Hepatocyte (in vitro differentiated cells): Measurements from ENCODE around the gene GJB5. TPM values are rescaled to one million over a fixed set of nuclear protein-coding genes. Genes with fewer than 3 reads are reported as not detected.

Experiments used
- DNase-seq: peaks from one replicate; pipeline ENCODE4 v3.0.0-alpha.2; 2016; ENCODE audit warnings: low spot score
- H2AFZ ChIP-seq: fragments of 200-600 bp; sonication (generic); 2 replicates; pipeline ENCODE4 v1.6.0; 2016; ENCODE audit warnings: antibody characterized with exemption, mild to moderate bottlenecking
- H3K27ac ChIP-seq: fragments of 200-600 bp; sonication (generic); 2 replicates; pipeline ENCODE4 v1.5.1; 2016; ENCODE audit warnings: mild to moderate bottlenecking
- H3K27me3 ChIP-seq: fragments of 200-600 bp; sonication (generic); 2 replicates; pipeline ENCODE4 v1.6.1; 2016
- H3K36me3 ChIP-seq: fragments of 200-600 bp; sonication (generic); replicated peaks from 2 replicates; pipeline ENCODE4 v1.5.1; 2016; ENCODE audit warnings: low read depth; ENCODE audit not compliant: insufficient read depth
- H3K4me1 ChIP-seq: fragments of 200-600 bp; sonication (generic); 2 replicates; pipeline ENCODE4 v1.5.1; 2016; ENCODE audit warnings: mild to moderate bottlenecking, moderate library complexity; ENCODE audit not compliant: insufficient read depth
- H3K4me2 ChIP-seq: fragments of 200-600 bp; sonication (generic); 2 replicates; pipeline ENCODE4 v1.6.0; 2016
- H3K4me3 ChIP-seq: fragments of 200-600 bp; sonication (generic); 2 replicates; pipeline ENCODE4 v1.5.1; 2016; ENCODE audit warnings: mild to moderate bottlenecking
- H3K79me2 ChIP-seq: fragments of 200-600 bp; sonication (generic); 2 replicates; pipeline ENCODE4 v1.6.0; 2017; ENCODE audit warnings: mild to moderate bottlenecking
- H3K9me2 ChIP-seq: fragments of 200-600 bp; sonication (generic); replicated peaks from 2 replicates; pipeline ENCODE4 v1.6.0; 2017; ENCODE audit warnings: mild to moderate bottlenecking; ENCODE audit not compliant: insufficient read depth
- H3K9me3 ChIP-seq: fragments of 200-600 bp; sonication (generic); 2 replicates; pipeline ENCODE4 v1.5.1; 2016; ENCODE audit warnings: low read depth, mild to moderate bottlenecking
- H4K20me1 ChIP-seq: fragments of 200-600 bp; sonication (generic); 2 replicates; pipeline ENCODE4 v1.6.0; 2016; ENCODE audit warnings: mild to moderate bottlenecking; ENCODE audit not compliant: insufficient read depth, poor library complexity, severe bottlenecking
- EZH2 ChIP-seq: fragments of 200-600 bp; sonication (generic); IDR thresholded peaks from 2 replicates; pipeline ENCODE4 v1.6.1; 2016; ENCODE audit warnings: antibody characterized with exemption, mild to moderate bottlenecking, borderline replicate concordance
- EZH2phosphoT487 ChIP-seq: fragments of 200-600 bp; sonication (generic); IDR thresholded peaks from one replicate; pipeline ENCODE4 v1.6.1; 2018; ENCODE audit warnings: antibody characterized with exemption, mild to moderate bottlenecking, low read depth, moderate library complexity; ENCODE audit not compliant: unreplicated experiment, severe bottlenecking
- WGBS: methylation state at CpG from one replicate; pipeline ENCODE4 v1.1.6; 2016; ENCODE audit warnings: low lambda C conversion rate; ENCODE audit errors: missing lambda C conversion rate; 5-methylcytosine and 5-hydroxymethylcytosine counted together
- polyA plus RNA-seq: library from polyadenylated mRNA; unstranded; fragments of >200 nt; fragmentation: Nextera tagmentation; extraction: Ambion mirVana; gene quantifications from 2 replicates; pipeline ENCODE4 v1.2.1, GENCODE V29; 2016
- total RNA-seq: library from RNA; depleted of rRNA; stranded (reverse); fragments of >200 nt; gene quantifications from 2 replicates; pipeline ENCODE4 v1.2.3, GENCODE V29; 2014
- TF ChIP-seq, protein P1 (sequence below): fragments of 200-600 bp; sonication (generic); IDR thresholded peaks from 2 replicates; pipeline ENCODE4 v1.5.1; 2016; ENCODE audit warnings: antibody characterized with exemption, mild to moderate bottlenecking; ENCODE audit not compliant: poor library complexity

GJB5 gene
- total and polyA plus RNA-seq, 2 experiments from 2014 or later, result 0.80 to 0.85 TPM

DNA sequence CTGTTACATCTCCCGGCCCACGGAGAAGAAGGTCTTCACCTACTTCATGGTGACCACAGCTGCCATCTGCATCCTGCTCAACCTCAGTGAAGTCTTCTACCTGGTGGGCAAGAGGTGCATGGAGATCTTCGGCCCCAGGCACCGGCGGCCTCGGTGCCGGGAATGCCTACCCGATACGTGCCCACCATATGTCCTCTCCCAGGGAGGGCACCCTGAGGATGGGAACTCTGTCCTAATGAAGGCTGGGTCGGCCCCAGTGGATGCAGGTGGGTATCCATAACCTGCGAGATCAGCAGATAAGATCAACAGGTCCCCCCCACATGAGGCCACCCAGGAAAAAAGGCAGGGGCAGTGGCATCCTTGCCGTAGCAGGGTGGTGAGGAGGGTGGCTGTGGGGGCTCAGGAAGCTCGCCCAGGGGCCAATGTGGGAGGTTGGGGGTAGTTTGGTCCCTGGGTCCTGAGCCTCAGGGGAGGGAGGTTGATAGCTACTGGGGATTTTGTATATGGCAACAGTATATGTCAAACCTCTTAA is 7.0 kb downstream of the GJB5 start:
- H3K27me3 ChIP-seq, result no peaks in the 10 kb centered on the region
- H3K4me2 ChIP-seq, result no peak overlapping the region
- no peaks in the 10 kb centered on the region for H4K20me1 ChIP-seq
- WGBS, result 93% methylated on average over 13 of the region's 13 CpGs
- peaks cover 21% of the 10 kb centered on the region for H3K4me1 ChIP-seq
- no peaks in the 10 kb centered on the region for H3K9me2 ChIP-seq
- H3K79me2 ChIP-seq, result no peaks in the 10 kb centered on the region
- H3K4me3 ChIP-seq, result no peak overlapping the region
- H3K36me3 ChIP-seq, result no peaks in the 10 kb centered on the region
- no peak overlapping the region for H2AFZ ChIP-seq
- H3K27ac ChIP-seq, result no peak overlapping the region
- TF ChIP-seq, protein P1, sequence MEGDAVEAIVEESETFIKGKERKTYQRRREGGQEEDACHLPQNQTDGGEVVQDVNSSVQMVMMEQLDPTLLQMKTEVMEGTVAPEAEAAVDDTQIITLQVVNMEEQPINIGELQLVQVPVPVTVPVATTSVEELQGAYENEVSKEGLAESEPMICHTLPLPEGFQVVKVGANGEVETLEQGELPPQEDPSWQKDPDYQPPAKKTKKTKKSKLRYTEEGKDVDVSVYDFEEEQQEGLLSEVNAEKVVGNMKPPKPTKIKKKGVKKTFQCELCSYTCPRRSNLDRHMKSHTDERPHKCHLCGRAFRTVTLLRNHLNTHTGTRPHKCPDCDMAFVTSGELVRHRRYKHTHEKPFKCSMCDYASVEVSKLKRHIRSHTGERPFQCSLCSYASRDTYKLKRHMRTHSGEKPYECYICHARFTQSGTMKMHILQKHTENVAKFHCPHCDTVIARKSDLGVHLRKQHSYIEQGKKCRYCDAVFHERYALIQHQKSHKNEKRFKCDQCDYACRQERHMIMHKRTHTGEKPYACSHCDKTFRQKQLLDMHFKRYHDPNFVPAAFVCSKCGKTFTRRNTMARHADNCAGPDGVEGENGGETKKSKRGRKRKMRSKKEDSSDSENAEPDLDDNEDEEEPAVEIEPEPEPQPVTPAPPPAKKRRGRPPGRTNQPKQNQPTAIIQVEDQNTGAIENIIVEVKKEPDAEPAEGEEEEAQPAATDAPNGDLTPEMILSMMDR, result no peak
- TF ChIP-seq EZH2 (no peak), EZH2phosphoT487 (no peak)
- H3K9me3 ChIP-seq, result no peaks in the 10 kb centered on the region
- DNase-seq, result no peak

DNA sequence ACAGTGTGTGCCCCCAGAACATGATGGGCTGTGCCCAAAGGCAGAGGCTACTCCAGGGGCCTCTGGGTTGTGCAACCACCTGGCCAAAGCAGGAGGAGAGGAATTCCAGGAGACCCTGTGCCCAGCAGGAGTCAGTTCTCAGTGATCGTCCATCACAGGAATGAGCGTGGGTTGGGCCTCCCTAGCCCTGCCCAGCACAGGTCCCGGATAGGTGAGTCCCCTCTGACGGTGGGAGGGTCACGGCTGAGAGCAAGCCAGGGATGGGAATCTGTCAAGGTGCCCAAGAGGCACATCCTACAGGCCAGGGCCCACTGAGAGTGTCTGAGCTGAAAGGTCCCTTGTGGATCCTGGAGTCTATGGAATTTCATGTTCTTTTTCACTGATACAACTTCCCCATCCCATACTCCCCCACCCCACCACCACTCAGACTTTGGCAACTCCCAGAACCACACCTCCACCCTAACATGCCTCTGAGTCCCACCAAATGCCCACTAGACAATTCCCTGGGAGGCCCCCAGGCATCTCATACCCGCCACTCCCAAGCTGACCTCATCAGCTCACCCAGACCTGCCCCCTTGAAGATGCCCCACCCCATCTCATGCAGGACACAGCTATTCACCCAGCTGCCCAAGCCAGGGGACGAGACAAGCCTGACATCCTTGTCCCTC is 7.8 kb downstream of the GJB5 start:
- H2AFZ ChIP-seq, result no peak overlapping the region

DNA sequence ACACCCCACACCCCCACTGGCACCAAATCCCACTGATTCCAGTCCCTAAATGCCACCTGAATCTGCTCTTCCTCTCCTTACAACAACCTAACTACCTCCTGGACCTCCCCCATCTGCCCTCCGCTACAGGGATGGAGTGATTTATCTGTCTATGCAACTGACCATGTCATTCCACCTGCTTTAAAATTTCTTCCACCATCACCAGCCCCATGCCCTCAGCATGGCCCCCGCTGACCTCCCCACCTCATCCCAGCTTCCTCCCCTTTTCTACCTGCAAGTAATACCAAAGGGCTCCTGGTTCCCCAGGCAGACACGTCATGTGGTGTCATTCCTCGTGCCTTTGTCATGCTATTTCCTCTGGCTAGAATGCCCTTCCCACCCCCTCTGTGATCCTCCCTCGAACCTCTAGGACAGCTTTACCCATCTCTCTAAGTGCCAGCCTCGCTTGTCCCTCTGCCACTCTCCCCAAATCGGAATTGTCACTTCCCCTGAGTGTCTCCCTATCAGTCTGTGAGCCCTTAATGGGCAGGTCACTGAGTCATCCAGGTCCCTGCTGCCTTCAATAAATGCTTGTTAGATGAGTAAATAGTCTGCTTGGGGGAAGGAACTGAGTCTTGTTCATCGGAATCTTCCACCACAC is 8.4 kb downstream of the GJB5 start:
- Histone ChIP-seq H3K4me3 (no peak overlapping the region), H3K27me3 (no peaks in the 10 kb centered on the region), H3K4me2 (peak overlapping the region; percentile 62), H3K27ac (peak overlapping the region; percentile 94), H3K9me3 (no peaks in the 10 kb centered on the region), H3K36me3 (no peaks in the 10 kb centered on the region), H3K4me1 (peaks cover 21% of the 10 kb centered on the region), H3K9me2 (no peaks in the 10 kb centered on the region), H4K20me1 (no peaks in the 10 kb centered on the region), H2AFZ (no peak overlapping the region), H3K79me2 (no peaks in the 10 kb centered on the region)
- WGBS, result 25% methylated on average over 7 of the region's 8 CpGs
- DNase-seq, result peak; percentile 70
- no peak for TF ChIP-seq EZH2
- no peak for TF ChIP-seq EZH2phosphoT487
- TF ChIP-seq, protein P1, result no peak

More for the DNA sequence above, 7.8 kb downstream of the GJB5 start:
- Histone ChIP-seq H3K9me3 (no peaks in the 10 kb centered on the region), H4K20me1 (no peaks in the 10 kb centered on the region), H3K9me2 (no peaks in the 10 kb centered on the region), H3K27me3 (no peaks in the 10 kb centered on the region), H3K4me2 (peak overlapping the region; percentile 62), H3K79me2 (no peaks in the 10 kb centered on the region), H3K27ac (peak overlapping the region; percentile 94), H3K4me3 (no peak overlapping the region), H3K4me1 (peaks cover 21% of the 10 kb centered on the region), H3K36me3 (no peaks in the 10 kb centered on the region)
- TF ChIP-seq EZH2 (no peak), EZH2phosphoT487 (no peak)
- TF ChIP-seq, protein P1, result no peak
- 71% methylated on average over 7 of the region's 7 CpGs for WGBS
- no peak for DNase-seq
